NK-92 (cell line): ENCODE measurements around the gene SMIM13.

Experiments used
- DNase-seq: peaks from one replicate; lab custom pipeline; 2025; ENCODE audit not compliant: unreplicated experiment; lab: John Stamatoyannopoulos, UW

Gene SMIM13

GRCh38 chr6:11151488-11151887 is 57.9 kb downstream of the SMIM13 start:
- no peak for DNase-seq

GRCh38 chr6:11152581-11152980 is 58.9 kb downstream of the SMIM13 start:
- DNase-seq, result no peak

GRCh38 chr6:11153447-11153846 is 59.8 kb downstream of the SMIM13 start:
- DNase-seq, result no peak

GRCh38 chr6:11155589-11155988 is 62.0 kb downstream of the SMIM13 start:
- no peak for DNase-seq

GRCh38 chr6:11160199-11160598 is 66.6 kb downstream of the SMIM13 start:
- no peak for DNase-seq

- DNase-seq, result no peak
Observed at GRCh38 chr6:11161031-11161956, 67.7 kb downstream of the SMIM13 start.

GRCh38 chr6:11162262-11162661 is 68.6 kb downstream of the SMIM13 start:
- DNase-seq, result no peak

- DNase-seq, result no peak
Observed at GRCh38 chr6:11163932-11164331, 70.3 kb downstream of the SMIM13 start.

GRCh38 chr6:11164717-11165646 is 71.3 kb downstream of the SMIM13 start:
- no peak for DNase-seq

- no peak for DNase-seq
Observed at GRCh38 chr6:11166948-11167347, 73.3 kb downstream of the SMIM13 start.

GRCh38 chr6:11168091-11168635 is 74.5 kb downstream of the SMIM13 start:
- DNase-seq, result no peak

- DNase-seq, result no peak
Observed at GRCh38 chr6:11171952-11172351, 78.3 kb downstream of the SMIM13 start.

- DNase-seq, result no peak
Observed at GRCh38 chr6:11172501-11173327, 79.1 kb downstream of the SMIM13 start.

GRCh38 chr6:11174242-11174611 is 80.6 kb downstream of the SMIM13 start:
- DNase-seq, result no peak

- no peak for DNase-seq
Observed at GRCh38 chr6:11177271-11177670, 83.6 kb downstream of the SMIM13 start.

- DNase-seq, result no peak
Observed at GRCh38 chr6:11179088-11179418, 85.4 kb downstream of the SMIM13 start.

- DNase-seq, result no peak
Observed at GRCh38 chr6:11179419-11180202, 86.0 kb downstream of the SMIM13 start.

GRCh38 chr6:11181478-11182136 is 88.0 kb downstream of the SMIM13 start:
- no peak for DNase-seq

GRCh38 chr6:11183761-11184362 is 90.2 kb downstream of the SMIM13 start:
- DNase-seq, result no peak
